ENCODE measurements around the gene SIRPG.

DNA sequence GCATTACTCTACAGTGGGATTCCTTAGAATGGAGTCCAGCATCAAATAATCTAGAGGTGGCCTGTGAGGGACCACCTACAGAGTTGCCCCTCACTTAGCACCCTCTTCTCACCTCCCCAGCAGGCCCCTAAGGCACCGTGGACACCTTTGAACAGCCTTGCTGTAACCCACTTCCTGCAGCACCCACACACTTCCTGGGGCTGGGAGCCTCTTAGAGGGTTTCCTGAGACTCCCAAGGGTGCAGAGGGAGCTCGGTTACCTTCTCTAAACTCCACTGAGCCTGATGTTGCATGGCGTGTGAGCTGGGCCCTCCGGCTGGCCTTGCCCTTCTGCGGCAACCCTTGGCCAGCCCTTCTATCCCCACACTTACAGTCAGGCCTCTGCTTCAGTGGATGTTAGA lies 7.3 kb upstream of the SIRPG start:
- TF ChIP-seq EZH2 (IDR thresholded peaks at IDR 0.05; ENCODE audit: low read depth): no peak
- TF ChIP-seq, protein P1, sequence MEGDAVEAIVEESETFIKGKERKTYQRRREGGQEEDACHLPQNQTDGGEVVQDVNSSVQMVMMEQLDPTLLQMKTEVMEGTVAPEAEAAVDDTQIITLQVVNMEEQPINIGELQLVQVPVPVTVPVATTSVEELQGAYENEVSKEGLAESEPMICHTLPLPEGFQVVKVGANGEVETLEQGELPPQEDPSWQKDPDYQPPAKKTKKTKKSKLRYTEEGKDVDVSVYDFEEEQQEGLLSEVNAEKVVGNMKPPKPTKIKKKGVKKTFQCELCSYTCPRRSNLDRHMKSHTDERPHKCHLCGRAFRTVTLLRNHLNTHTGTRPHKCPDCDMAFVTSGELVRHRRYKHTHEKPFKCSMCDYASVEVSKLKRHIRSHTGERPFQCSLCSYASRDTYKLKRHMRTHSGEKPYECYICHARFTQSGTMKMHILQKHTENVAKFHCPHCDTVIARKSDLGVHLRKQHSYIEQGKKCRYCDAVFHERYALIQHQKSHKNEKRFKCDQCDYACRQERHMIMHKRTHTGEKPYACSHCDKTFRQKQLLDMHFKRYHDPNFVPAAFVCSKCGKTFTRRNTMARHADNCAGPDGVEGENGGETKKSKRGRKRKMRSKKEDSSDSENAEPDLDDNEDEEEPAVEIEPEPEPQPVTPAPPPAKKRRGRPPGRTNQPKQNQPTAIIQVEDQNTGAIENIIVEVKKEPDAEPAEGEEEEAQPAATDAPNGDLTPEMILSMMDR (conservative IDR thresholded peaks at IDR 0.05): no peak

Data from PC-9 (cell line).